Thyroid gland (tissue), 4 donors: ENCODE measurements around the gene CYP2D6. TPM values are rescaled to one million over a fixed set of nuclear protein-coding genes. Genes with fewer than 3 reads are reported as not detected.

ENCODE experiments used
- DNase-seq, 2 donors: peaks; one replicate each; pipeline ENCODE4 v3.0.0-alpha.2; 2019
- H3K27ac ChIP-seq, 3 donors: fragments of 200-600 bp; sonication (generic); 1 replicate in 2 of 3; 2 replicates in 1 of 3; pipeline ENCODE4 v1.5.1; 2016 to 2019; ENCODE audit warnings: mild to moderate bottlenecking in 1 of 3, moderate library complexity in 1 of 3
- H3K27me3 ChIP-seq: fragments of 200-600 bp; sonication (generic); one replicate; pipeline ENCODE4 v1.5.1; 2019
- H3K36me3 ChIP-seq, 2 donors: fragments of 200-600 bp; sonication (generic); one replicate each; pipeline ENCODE4 v1.5.1; 2016 to 2019
- H3K4me1 ChIP-seq, 2 donors: fragments of 200-600 bp; sonication (generic); one replicate each; pipeline ENCODE4 v1.5.1; 2017 to 2019
- H3K4me3 ChIP-seq, 3 donors: fragments of 200-600 bp; sonication (generic); replicated peaks in 1 of 3; 1 replicate in 2 of 3; 2 replicates in 1 of 3; pipeline ENCODE4 v1.5.1; 2016; ENCODE audit warnings: mild to moderate bottlenecking in 1 of 3
- H3K9me3 ChIP-seq: fragments of 200-600 bp; sonication (generic); one replicate; pipeline ENCODE4 v1.5.1; 2017
- POLR2A ChIP-seq, 2 donors: fragments of 450-650 bp; IDR thresholded peaks; one replicate each; pipeline ENCODE4 v1.6.1; 2017; ENCODE audit warnings: antibody characterized with exemption in 2 of 2, mild to moderate bottlenecking in 2 of 2, moderate library complexity in 1 of 2
- WGBS, 2 donors: methylation state at CpG; one replicate each; pipeline ENCODE4 v1.1.5; 2017; 5-methylcytosine and 5-hydroxymethylcytosine counted together
- intact Hi-C: fragments of 100-400 bp; cut with DNase I; formaldehyde crosslinking; loops from one replicate; pipeline ENCODE4 v1.15.1; 2023
- total RNA-seq, 4 donors: library from RNA; depleted of rRNA; stranded (reverse); fragments of >200 nt; gene quantifications; one replicate each; pipeline ENCODE4 v1.2.3, GENCODE V29; 2016
- TF ChIP-seq, protein P1 (sequence below), 6 experiments: fragments of 200-600 bp in 3 of 6; fragments of 450-650 bp in 3 of 6; sonication (generic) in 3 of 6; IDR thresholded peaks; one replicate each; pipeline ENCODE4 v1.5.1; 2016 to 2019; ENCODE audit warnings: antibody characterized with exemption in 6 of 6, mild to moderate bottlenecking in 2 of 6, inconsistent platforms in 1 of 6, moderate library complexity in 1 of 6

CYP2D6 gene
- total RNA-seq, 4 donors from 2014 or later, result 0.73 to 2.7 (median 1.6) TPM

DNA sequence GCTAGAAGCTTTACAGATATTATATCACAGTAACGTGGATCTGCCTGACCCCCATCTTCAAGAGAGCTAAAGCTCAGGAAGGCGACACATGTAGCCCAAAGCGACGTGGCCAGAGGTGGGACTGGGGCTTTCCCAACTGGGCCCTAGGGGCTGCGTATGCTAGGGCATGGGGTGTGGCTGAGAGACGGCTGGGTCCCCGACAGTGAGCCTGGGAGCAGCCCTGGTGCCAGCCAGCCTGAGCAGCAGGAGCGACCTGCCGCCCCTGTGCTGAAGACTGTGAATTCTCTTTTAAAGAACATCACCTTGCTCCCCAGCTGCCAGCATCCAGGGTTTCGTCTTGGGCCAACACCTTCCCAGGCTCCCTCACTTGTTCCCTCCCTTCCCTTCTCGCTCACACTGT is 32.9 kb upstream of the CYP2D6 start:
- Histone ChIP-seq H3K36me3 (no peaks in the 10 kb centered on the region), H3K27me3 (no peaks in the 10 kb centered on the region), H3K4me3 (no peak overlapping the region), H3K4me1 (peaks cover 8 to 20% of the 10 kb centered on the region in 2 donors), H3K9me3 (no peaks in the 10 kb centered on the region), H3K27ac (no peak overlapping the region)
- no peak for DNase-seq
- intact Hi-C loops, result no loop called here
- WGBS, 2 donors, result 93 to 95% methylated on average over 11 of the region's 11 CpGs
- TF ChIP-seq, protein P1, sequence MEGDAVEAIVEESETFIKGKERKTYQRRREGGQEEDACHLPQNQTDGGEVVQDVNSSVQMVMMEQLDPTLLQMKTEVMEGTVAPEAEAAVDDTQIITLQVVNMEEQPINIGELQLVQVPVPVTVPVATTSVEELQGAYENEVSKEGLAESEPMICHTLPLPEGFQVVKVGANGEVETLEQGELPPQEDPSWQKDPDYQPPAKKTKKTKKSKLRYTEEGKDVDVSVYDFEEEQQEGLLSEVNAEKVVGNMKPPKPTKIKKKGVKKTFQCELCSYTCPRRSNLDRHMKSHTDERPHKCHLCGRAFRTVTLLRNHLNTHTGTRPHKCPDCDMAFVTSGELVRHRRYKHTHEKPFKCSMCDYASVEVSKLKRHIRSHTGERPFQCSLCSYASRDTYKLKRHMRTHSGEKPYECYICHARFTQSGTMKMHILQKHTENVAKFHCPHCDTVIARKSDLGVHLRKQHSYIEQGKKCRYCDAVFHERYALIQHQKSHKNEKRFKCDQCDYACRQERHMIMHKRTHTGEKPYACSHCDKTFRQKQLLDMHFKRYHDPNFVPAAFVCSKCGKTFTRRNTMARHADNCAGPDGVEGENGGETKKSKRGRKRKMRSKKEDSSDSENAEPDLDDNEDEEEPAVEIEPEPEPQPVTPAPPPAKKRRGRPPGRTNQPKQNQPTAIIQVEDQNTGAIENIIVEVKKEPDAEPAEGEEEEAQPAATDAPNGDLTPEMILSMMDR (IDR thresholded peaks at IDR 0.05), result no peak
- no peak for TF ChIP-seq POLR2A (IDR thresholded peaks at IDR 0.05)

DNA sequence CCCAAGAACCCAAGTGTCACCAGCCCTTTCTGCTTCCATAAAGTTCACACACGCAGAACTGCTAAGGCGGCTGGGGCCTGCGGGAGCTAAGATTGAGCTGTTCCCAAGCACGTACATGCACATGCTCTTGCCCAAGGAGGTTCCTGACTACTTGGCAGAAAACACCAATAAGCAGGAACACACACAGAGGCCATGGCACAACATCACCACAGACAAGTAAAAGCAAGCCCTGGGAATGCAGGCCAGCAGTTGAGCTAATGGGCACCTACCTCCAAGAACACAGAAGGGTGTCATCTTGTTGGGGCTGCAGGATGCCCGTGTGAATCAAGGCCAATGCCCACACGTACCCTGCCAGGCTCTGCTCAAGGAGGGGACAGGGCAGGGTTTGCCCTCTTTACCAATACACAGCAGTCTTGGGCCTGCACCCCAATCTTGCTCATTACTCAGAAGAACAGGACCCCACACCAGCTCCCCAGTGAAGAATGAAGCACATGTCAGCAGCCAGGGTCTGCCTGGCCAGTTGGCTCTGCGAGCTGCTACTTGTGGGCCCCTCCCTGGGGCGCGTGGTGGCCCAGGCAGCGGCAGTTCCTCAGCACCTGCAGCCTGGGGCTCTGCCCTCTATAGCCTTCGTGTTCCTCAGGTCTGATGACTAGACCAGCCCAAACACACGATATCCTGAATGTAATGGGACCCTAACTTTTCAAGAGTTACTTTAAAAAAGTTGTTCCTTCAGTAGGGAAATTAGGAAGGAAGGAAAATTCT is 32.3 kb upstream of the CYP2D6 start:
- Histone ChIP-seq H3K4me3 (no peak overlapping the region), H3K27me3 (no peaks in the 10 kb centered on the region), H3K9me3 (no peaks in the 10 kb centered on the region), H3K4me1 (peaks cover 8 to 21% of the 10 kb centered on the region in 2 donors), H3K27ac (no peak overlapping the region), H3K36me3 (no peaks in the 10 kb centered on the region)
- intact Hi-C loops, result no loop called here
- TF ChIP-seq, protein P1 (IDR thresholded peaks at IDR 0.05), result no peak
- no peak for TF ChIP-seq POLR2A (IDR thresholded peaks at IDR 0.05)
- WGBS, 2 donors, result 92 to 94% methylated on average over 10 to 12 of the region's 12 CpGs
- no peak for DNase-seq

DNA sequence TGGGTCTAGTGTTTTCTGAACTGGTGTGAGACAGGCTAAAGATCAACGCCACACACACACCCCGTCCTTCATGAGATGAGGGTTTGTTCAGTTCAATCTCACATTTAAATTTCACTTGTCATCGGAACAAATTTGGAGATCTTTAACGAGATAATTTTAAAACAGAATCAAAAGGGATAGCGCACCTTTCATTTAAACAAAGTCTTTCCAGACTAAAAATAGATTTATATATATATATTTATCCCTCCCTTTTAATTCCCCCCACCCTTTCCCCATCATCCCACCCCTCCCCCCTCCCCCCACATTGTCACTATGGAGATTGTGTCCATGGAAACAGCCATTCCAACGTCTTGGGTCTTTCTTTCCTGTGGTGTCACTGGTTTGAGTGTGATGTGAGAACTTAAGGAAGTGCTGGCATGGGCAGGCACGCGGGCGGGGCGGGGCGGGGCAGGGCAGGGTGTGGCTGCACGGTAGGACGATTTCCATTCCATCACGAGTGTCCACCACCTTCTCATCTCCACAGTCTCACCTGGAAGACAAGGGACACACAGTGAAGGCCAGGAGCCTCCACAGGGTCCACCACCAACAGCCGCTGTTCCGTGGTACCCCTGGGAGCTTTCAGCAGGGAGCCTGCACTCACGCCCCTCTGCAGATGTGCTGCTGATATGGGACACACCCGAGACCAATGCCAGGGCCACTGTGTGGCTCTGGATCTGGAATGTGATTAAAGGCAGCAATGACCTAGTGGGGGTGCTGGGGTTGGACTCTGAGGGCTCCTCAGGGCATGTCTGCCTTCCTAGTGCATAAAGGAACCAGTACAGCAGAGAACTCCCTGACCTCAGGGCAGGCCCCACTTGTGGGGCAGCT is 30.5 kb upstream of the CYP2D6 start:
- no peak for TF ChIP-seq POLR2A (IDR thresholded peaks at IDR 0.05)
- TF ChIP-seq, protein P1 (IDR thresholded peaks at IDR 0.05), result no peak
- no peak overlapping the region for H3K27ac ChIP-seq
- H3K4me3 ChIP-seq, result no peak overlapping the region
- no peak for DNase-seq
- no peaks in the 10 kb centered on the region for H3K9me3 ChIP-seq
- 81 to 87% methylated on average over 13 to 18 of the region's 18 CpGs for WGBS, 2 donors
- intact Hi-C loops, result no loop called here
- no peaks in the 10 kb centered on the region for H3K27me3 ChIP-seq
- H3K4me1 ChIP-seq, result peaks cover 0 to 11% of the 10 kb centered on the region in 2 donors
- no peaks in the 10 kb centered on the region for H3K36me3 ChIP-seq

DNA sequence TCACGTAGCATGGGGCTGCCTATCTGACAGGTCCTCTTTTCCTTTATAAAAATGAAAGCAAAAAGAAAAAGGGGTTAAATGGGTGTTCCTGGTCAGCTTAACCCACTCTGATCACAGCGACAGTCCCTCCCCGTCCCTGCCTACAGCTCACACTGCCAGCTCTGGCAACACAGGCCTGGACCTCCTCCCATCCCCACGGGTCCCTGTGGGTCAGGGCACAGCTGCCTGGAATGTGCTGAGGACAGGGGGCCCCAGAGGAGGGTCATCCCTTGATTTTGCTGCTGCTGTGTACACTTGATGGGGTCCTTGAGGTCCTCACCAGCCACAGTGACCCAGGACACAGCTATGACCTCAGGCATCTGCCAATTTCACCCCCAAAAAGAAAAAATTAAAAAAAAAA is 29.6 kb upstream of the CYP2D6 start:
- no peak overlapping the region for H3K27ac ChIP-seq
- no peaks in the 10 kb centered on the region for H3K27me3 ChIP-seq
- WGBS, 2 donors, result 85 to 91% methylated on average over 4 of the region's 4 CpGs
- no peak for DNase-seq
- peaks cover 0 to 2% of the 10 kb centered on the region in 2 donors for H3K36me3 ChIP-seq
- H3K4me1 ChIP-seq, result peaks cover 0 to 11% of the 10 kb centered on the region in 2 donors
- H3K4me3 ChIP-seq, result no peak overlapping the region
- intact Hi-C loops, result no loop called here
- TF ChIP-seq POLR2A (IDR thresholded peaks at IDR 0.05), result no peak
- TF ChIP-seq, protein P1 (IDR thresholded peaks at IDR 0.05), result no peak
- no peaks in the 10 kb centered on the region for H3K9me3 ChIP-seq
